Duodenal mucosa (tissue), 2 donors: ENCODE measurements around the gene AURKAIP1.
A peak's percentile ranks its signal among the peaks of the same experiment; 100 is the strongest.

Experiments
- H3K27ac ChIP-seq: one replicate; pipeline ENCODE4 v1.7.0; 2013; ENCODE audit warnings: low read depth, low read length
- H3K27me3 ChIP-seq, 2 donors: one replicate each; pipeline ENCODE4 v1.7.0; 2013; ENCODE audit warnings: low read length in 2 of 2, control low read depth in 1 of 2; ENCODE audit not compliant: insufficient read depth in 2 of 2, control insufficient read depth in 1 of 2
- H3K36me3 ChIP-seq, 2 donors: one replicate each; pipeline ENCODE4 v1.7.0; 2013; ENCODE audit warnings: low read length in 2 of 2, control low read depth in 1 of 2; ENCODE audit not compliant: insufficient read depth in 2 of 2, control insufficient read depth in 1 of 2
- H3K4me1 ChIP-seq, 2 donors: one replicate each; pipeline ENCODE4 v1.7.0; 2013; ENCODE audit warnings: low read length in 2 of 2, control low read depth in 1 of 2; ENCODE audit not compliant: insufficient read depth in 2 of 2, control insufficient read depth in 1 of 2
- H3K4me3 ChIP-seq, 2 donors: one replicate each; pipeline ENCODE4 v1.7.0; 2013; ENCODE audit warnings: low read length in 2 of 2, low read depth in 1 of 2
- H3K9ac ChIP-seq, 2 donors: one replicate each; pipeline ENCODE4 v1.7.0; 2013; ENCODE audit warnings: low read length in 2 of 2, low read depth in 1 of 2
- H3K9me3 ChIP-seq, 2 donors: one replicate each; pipeline ENCODE4 v1.7.0; 2013; ENCODE audit warnings: low read length in 2 of 2, control low read depth in 1 of 2; ENCODE audit not compliant: control insufficient read depth in 1 of 2

The AURKAIP1 gene

DNA sequence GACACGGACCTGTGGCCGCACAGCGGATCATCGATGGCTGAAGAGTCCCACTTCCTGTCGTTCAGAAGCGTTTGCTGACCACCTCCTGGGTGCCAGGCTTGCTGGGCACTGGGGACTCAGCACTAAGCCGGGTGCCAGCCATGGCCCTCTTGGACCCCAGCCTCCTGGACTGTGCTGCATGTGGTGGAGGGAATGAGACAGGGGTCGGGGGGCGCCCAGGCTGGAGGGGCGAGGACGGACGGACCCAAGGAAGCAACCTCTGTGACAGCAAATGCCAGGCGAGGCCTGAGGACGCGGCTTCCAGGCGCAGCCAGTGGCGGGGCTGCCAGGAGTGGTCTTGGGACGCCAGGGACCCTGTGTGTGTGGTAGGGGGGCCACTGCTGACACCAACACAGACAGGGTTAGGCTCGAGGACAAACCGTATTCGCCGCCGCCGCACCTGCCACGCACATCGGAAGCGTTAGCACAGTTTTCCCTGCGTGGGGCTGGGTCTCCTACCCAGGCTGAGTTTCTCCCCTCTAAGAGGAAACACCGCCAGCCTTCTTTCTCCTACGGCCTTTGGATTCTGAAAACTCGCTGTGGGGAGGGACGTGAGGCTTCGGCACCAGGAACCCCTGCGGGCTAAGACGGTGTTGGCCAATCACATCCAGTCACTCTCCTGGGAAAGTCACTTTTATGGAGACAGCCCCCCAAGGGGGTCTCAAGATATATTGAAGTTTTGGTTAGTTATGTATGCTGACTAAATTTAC, 13.6 kb downstream of the AURKAIP1 start:
- Histone ChIP-seq H3K36me3 (no peaks in the 10 kb centered on the region), H3K4me1 (peaks cover 8 to 19% of the 10 kb centered on the region in 2 donors), H3K4me3 (peak overlapping the region in 1 of 2 donors; percentile 10), H3K27ac (no peak overlapping the region), H3K9me3 (peaks cover 0 to 1% of the 10 kb centered on the region in 2 donors), H3K9ac (no peak overlapping the region), H3K27me3 (peaks cover 15 to 22% of the 10 kb centered on the region in 2 donors)

GRCh38 chr1:1360506-1361169, 14.4 kb downstream of the AURKAIP1 start:
- Histone ChIP-seq H3K9me3 (no peaks in the 10 kb centered on the region), H3K36me3 (no peaks in the 10 kb centered on the region), H3K9ac (no peak overlapping the region), H3K27ac (no peak overlapping the region), H3K27me3 (peaks cover 15 to 22% of the 10 kb centered on the region in 2 donors), H3K4me1 (peaks cover 8 to 19% of the 10 kb centered on the region in 2 donors), H3K4me3 (peak overlapping the region in 1 of 2 donors; percentile 10)

- H3K4me1 ChIP-seq: peaks cover 8 to 19% of the 10 kb centered on the region in 2 donors
- H3K36me3 ChIP-seq: no peaks in the 10 kb centered on the region
- peaks cover 15 to 22% of the 10 kb centered on the region in 2 donors for H3K27me3 ChIP-seq
- H3K27ac ChIP-seq: peak overlapping the region; percentile 75
- H3K9me3 ChIP-seq: no peaks in the 10 kb centered on the region
- no peak overlapping the region for H3K4me3 ChIP-seq
- no peak overlapping the region for H3K9ac ChIP-seq
These were observed 15.1 kb downstream of the AURKAIP1 start for GRCh38 chr1:1359664-1360468.

DNA sequence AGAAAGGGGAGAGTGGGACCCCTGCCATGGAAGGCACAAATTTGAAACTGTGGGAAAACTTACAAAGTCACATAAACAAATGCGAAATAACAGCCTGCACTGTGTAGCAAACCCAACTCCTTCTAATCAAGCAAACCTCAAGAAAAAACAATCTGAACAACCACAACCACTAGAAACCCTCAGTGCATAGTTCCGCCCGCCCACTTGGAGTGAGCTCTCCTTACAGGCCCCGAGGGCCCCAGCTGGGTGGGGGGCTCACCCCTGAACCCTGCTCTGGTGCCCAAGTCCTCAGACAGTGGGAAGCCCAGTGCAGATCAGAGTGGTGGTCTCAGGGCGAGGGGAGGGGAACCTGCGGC, 15.7 kb downstream of the AURKAIP1 start:
- Histone ChIP-seq H3K4me1 (peaks cover 8 to 19% of the 10 kb centered on the region in 2 donors), H3K9me3 (no peaks in the 10 kb centered on the region), H3K9ac (no peak overlapping the region), H3K27me3 (peaks cover 15 to 28% of the 10 kb centered on the region in 2 donors), H3K4me3 (no peak overlapping the region), H3K27ac (peak overlapping the region; percentile 73), H3K36me3 (no peaks in the 10 kb centered on the region)

- Histone ChIP-seq H3K9ac (peak within 1 kb of the TSS in 1 of 2 donors; percentile 15), H3K27ac (peak within 1 kb of the TSS; percentile 73), H3K36me3 (no peaks in the 10 kb centered on the region), H3K4me1 (peaks cover 10 to 19% of the 10 kb centered on the region in 2 donors), H3K4me3 (peak within 1 kb of the TSS; percentile 43 to 61), H3K27me3 (peaks cover 22 to 33% of the 10 kb centered on the region in 2 donors), H3K9me3 (no peaks in the 10 kb centered on the region)
These were observed 16.4 kb downstream of the AURKAIP1 start, which contains the start of gene MXRA8 for GRCh38 chr1:1358433-1359271. MXRA8 (minus strand) TSS chr1:1358555; CDS start chr1:1358504, 51 bp downstream.

GRCh38 chr1:1357871-1358432, 17.1 kb downstream of the AURKAIP1 start:
- Histone ChIP-seq H3K4me3 (peak overlapping the region; percentile 43 to 61), H3K4me1 (peaks cover 13 to 21% of the 10 kb centered on the region in 2 donors), H3K27me3 (peaks cover 29 to 40% of the 10 kb centered on the region in 2 donors), H3K27ac (peak overlapping the region; percentile 73), H3K36me3 (no peaks in the 10 kb centered on the region), H3K9me3 (no peaks in the 10 kb centered on the region), H3K9ac (peak overlapping the region in 1 of 2 donors; percentile 15)

- Histone ChIP-seq H3K4me1 (peaks cover 19 to 26% of the 10 kb centered on the region in 2 donors), H3K9ac (no peak overlapping the region), H3K27me3 (peaks cover 34 to 48% of the 10 kb centered on the region in 2 donors), H3K4me3 (peak overlapping the region; percentile 35 to 43), H3K9me3 (no peaks in the 10 kb centered on the region), H3K36me3 (no peaks in the 10 kb centered on the region), H3K27ac (peak overlapping the region; percentile 32)
These were observed 18.1 kb downstream of the AURKAIP1 start for GRCh38 chr1:1356796-1357401.

- H3K27me3 ChIP-seq: peaks cover 34 to 50% of the 10 kb centered on the region in 2 donors
- H3K9ac ChIP-seq: no peak overlapping the region
- peaks cover 19 to 26% of the 10 kb centered on the region in 2 donors for H3K4me1 ChIP-seq
- H3K27ac ChIP-seq: no peak overlapping the region
- H3K36me3 ChIP-seq: no peaks in the 10 kb centered on the region
- peak overlapping the region in 1 of 2 donors; percentile 35 for H3K4me3 ChIP-seq
- no peaks in the 10 kb centered on the region for H3K9me3 ChIP-seq
These were observed 18.7 kb downstream of the AURKAIP1 start for GRCh38 chr1:1356166-1356795.
